ENCODE measurements around the gene EXOG. TPM values are rescaled to one million over a fixed set of nuclear protein-coding genes. Genes with fewer than 3 reads are reported as not detected.

The EXOG gene
- total and polyA plus RNA-seq, 2 donors (not counting 1 experiment from before 2014, with no cell fraction given): 8.8 to 36.8 TPM

GRCh38 chr3:38526792-38527191, 30.7 kb downstream of the EXOG start:
- no peak overlapping the region for H3K9ac ChIP-seq (ENCODE audit: low read length)
- ATAC-seq (ENCODE audit: low read depth) (no peak), DNase-seq (no peak)
- ChIA-PET POLR2A (no interaction called here), CTCF (no interaction called here)
- no peaks in the 10 kb centered on the region for H3K79me2 ChIP-seq (ENCODE audit: control insufficient read depth, insufficient read depth, low read length)
- Mint-ChIP-seq H3K9me3 (ENCODE audit: insufficient read depth) (no peaks in the 10 kb centered on the region), H3K4me1 (no peaks in the 10 kb centered on the region), H3K27me3 (no peaks in the 10 kb centered on the region), H3K4me3 (no peak overlapping the region), H3K27ac (no peak overlapping the region)
- no peaks in the 10 kb centered on the region for H3K27me3 ChIP-seq (replicated peaks in 1 of 4; ENCODE audit: control extremely low read depth in 1 of 4, control insufficient read depth in 3 of 4, insufficient read depth in 4 of 4, low read length in 3 of 4)
- no peak overlapping the region for H3K27ac ChIP-seq (ENCODE audit: low read length in 2 of 2)
- no peaks in the 10 kb centered on the region for H4K20me1 ChIP-seq (ENCODE audit: control insufficient read depth, insufficient read depth, low read length, poor library complexity, severe bottlenecking)
- H3K36me3 ChIP-seq (replicated peaks in 1 of 2; ENCODE audit: control extremely low read depth in 1 of 2, control insufficient read depth in 1 of 2, extremely low read depth in 1 of 2, insufficient read depth in 2 of 2, low read length in 1 of 2): peaks cover 2 to 29% of the 10 kb centered on the region in 2 experiments
- H3K4me2 ChIP-seq (replicated peaks; ENCODE audit: low read depth, low read length, poor library complexity, severe bottlenecking): no peak overlapping the region
- TF ChIP-seq CTCF (IDR thresholded peaks at IDR 0.05): no peak
- no peak for TF ChIP-seq EZH2 (IDR thresholded peaks at IDR 0.05; ENCODE audit: borderline replicate concordance, insufficient read depth, low read depth, low read length, poor library complexity, severe bottlenecking)
- H3K4me1 ChIP-seq (ENCODE audit: control insufficient read depth in 2 of 2, insufficient read depth in 2 of 2, low read length in 2 of 2): no peaks in the 10 kb centered on the region
- intact Hi-C loops (cut with micrococcal nuclease): no loop called here
- H3K9me3 ChIP-seq (ENCODE audit: control extremely low read depth in 1 of 3, control insufficient read depth in 2 of 3, insufficient read depth in 1 of 3, low read length in 2 of 3): no peaks in the 10 kb centered on the region
- WGBS (ENCODE audit: insufficient coverage): 97% methylated on average over 14 of the region's 14 CpGs
- no peak overlapping the region for H3K4me3 ChIP-seq (ENCODE audit: control extremely low read depth in 1 of 5, extremely low read depth in 1 of 5, insufficient read depth in 1 of 5, low read depth in 2 of 5, low read length in 4 of 5)
- H2AFZ ChIP-seq (ENCODE audit: insufficient read depth, low read depth, low read length, poor library complexity, severe bottlenecking): no peak overlapping the region

GRCh38 chr3:38528457-38528856, 32.3 kb downstream of the EXOG start:
- no peak overlapping the region for H3K4me3 Mint-ChIP-seq
- no peaks in the 10 kb centered on the region for H3K9me3 Mint-ChIP-seq (ENCODE audit: insufficient read depth)
- H3K4me1 Mint-ChIP-seq: no peaks in the 10 kb centered on the region
- H3K27ac ChIP-seq (ENCODE audit: low read length in 2 of 2): no peak overlapping the region
- H3K79me2 ChIP-seq (ENCODE audit: control insufficient read depth, insufficient read depth, low read length): no peaks in the 10 kb centered on the region
- H3K36me3 ChIP-seq (replicated peaks in 1 of 2; ENCODE audit: control extremely low read depth in 1 of 2, control insufficient read depth in 1 of 2, extremely low read depth in 1 of 2, insufficient read depth in 2 of 2, low read length in 1 of 2): peaks cover 2 to 32% of the 10 kb centered on the region in 2 experiments
- H3K9me3 ChIP-seq (ENCODE audit: control extremely low read depth in 1 of 3, control insufficient read depth in 2 of 3, insufficient read depth in 1 of 3, low read length in 2 of 3): no peaks in the 10 kb centered on the region
- ChIA-PET POLR2A (no interaction called here), CTCF (interaction anchor here (1.6 kb wide), 1 partner anchor 502 kb away, joined by 3 read pairs; no protein-coding TSS in a partner anchor)
- H3K27ac Mint-ChIP-seq: no peak overlapping the region
- H3K4me2 ChIP-seq (replicated peaks; ENCODE audit: low read depth, low read length, poor library complexity, severe bottlenecking): no peak overlapping the region
- 100% methylated on average over 1 of the region's 1 CpG for WGBS (ENCODE audit: insufficient coverage)
- ATAC-seq (ENCODE audit: low read depth): no peak
- H3K27me3 Mint-ChIP-seq: no peaks in the 10 kb centered on the region
- H4K20me1 ChIP-seq (ENCODE audit: control insufficient read depth, insufficient read depth, low read length, poor library complexity, severe bottlenecking): no peaks in the 10 kb centered on the region
- H3K27me3 ChIP-seq (replicated peaks in 1 of 4; ENCODE audit: control extremely low read depth in 1 of 4, control insufficient read depth in 3 of 4, insufficient read depth in 4 of 4, low read length in 3 of 4): no peaks in the 10 kb centered on the region
- DNase-seq: no peak
- TF ChIP-seq CTCF (IDR thresholded peaks at IDR 0.05) (no peak), EZH2 (IDR thresholded peaks at IDR 0.05; ENCODE audit: borderline replicate concordance, insufficient read depth, low read depth, low read length, poor library complexity, severe bottlenecking) (no peak)
- intact Hi-C loops (cut with micrococcal nuclease): no loop called here
- no peaks in the 10 kb centered on the region for H3K4me1 ChIP-seq (ENCODE audit: control insufficient read depth in 2 of 2, insufficient read depth in 2 of 2, low read length in 2 of 2)
- H3K9ac ChIP-seq (ENCODE audit: low read length): no peak overlapping the region
- no peak overlapping the region for H2AFZ ChIP-seq (ENCODE audit: insufficient read depth, low read depth, low read length, poor library complexity, severe bottlenecking)
- no peak overlapping the region for H3K4me3 ChIP-seq (ENCODE audit: control extremely low read depth in 1 of 5, extremely low read depth in 1 of 5, insufficient read depth in 1 of 5, low read depth in 2 of 5, low read length in 4 of 5)

Data from B cell (primary cell).